Stimulated activated naive CD4-positive, alpha-beta T cell treated with Interleukin-2 at 50 U/mL for 16 hours (primary cell): Measurements from ENCODE around the gene IL31.
"Not testable (repeated sequence)": the region's sequence is repeated elsewhere in the genome, so short reads cannot be mapped to it uniquely, and the experiment has no call there.

ENCODE experiments used
- DNase-seq: peaks from one replicate; lab custom pipeline; 2025; lab: John Stamatoyannopoulos, UW

IL31 gene

DNA sequence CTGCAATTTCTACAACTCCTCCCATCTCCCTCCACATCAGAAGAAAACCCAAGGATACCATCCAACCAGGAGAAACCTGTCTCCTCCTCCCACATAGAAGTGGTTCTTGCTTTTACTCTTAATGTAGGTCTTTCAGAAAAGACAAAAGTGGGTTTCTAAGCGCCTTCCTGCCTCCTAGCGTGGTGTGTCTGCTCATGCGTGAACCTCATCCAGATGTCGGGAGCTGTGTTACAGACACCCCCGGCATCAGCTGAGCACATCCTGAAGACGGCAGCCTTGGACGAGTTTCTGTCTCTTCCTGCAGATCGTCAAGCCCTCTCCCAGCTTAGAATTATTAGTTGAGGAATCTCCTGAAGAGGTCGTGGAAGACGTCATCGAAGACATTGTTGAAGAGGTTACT is 18.4 kb upstream of the IL31 start:
- DNase-seq = no peak

GRCh38 chr12:122190842-122191668 is 17.0 kb upstream of the IL31 start:
- DNase-seq = peak; percentile 56

DNA sequence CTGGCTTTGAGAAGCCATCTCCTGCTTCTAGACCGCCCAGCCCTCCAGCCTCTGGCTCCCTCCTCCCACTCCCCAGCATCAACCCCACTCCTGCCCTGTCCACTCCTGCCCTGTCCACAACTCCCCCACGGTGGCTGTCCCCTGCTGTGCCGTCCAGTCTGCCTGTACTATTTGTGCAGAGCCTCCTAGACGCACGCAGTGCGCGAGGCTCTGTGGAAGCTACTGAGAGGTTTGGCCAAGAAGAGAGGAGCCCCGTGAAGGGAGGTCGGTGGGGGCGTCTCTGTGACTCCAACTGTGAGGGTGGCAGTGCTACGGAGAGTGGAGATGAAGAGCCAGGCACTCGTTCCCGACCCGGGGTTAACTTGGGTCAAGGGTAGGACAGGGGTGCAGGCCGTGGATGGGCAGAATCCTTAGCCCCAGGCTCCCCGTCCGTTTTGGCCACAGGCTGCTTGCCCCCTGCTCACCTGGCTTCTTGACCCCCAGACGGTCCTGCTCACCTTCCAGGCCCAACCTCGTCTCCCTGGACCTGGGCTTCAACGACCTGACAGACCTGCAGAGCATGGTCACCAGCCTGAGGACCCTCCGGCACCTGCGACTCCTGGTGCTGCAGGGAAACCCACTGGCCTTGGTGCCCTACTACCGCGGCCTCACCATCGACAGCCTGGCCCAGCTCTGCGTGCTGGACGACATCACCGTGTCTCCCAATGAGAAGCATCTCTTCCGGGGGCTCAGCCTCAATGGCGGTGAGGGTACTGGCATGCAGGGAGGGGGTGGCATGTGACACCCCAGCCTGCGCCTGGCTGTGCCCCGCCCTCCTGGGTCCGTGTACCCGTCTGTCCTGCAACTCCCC is 15.8 kb upstream of the IL31 start:
- DNase-seq = no peak

- no peak for DNase-seq
These were observed 13.4 kb upstream of the IL31 start for GRCh38 chr12:122187466-122187865.

GRCh38 chr12:122185494-122186082 is 11.6 kb upstream of the IL31 start:
- DNase-seq = no peak

DNA sequence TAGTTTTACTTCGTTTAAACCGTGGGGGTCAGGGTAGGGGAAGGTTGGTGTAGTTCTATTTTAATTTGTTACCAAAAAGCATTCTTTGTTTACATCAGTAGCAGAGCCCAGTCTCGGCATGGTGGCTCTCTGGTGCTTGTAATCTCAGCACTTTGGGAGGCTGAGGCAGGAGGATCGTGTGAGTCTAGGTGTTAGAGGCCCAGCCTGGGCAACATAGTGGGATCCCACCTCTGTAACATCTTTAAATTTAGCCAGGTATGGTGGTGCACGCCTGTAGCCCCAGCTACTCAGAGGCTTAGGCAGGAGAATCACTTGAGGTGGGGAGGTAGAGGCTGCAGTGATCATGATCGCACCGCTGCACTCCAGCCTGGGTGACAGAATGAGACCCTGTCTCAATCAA is 11.1 kb upstream of the IL31 start:
- DNase-seq = no peak

DNA sequence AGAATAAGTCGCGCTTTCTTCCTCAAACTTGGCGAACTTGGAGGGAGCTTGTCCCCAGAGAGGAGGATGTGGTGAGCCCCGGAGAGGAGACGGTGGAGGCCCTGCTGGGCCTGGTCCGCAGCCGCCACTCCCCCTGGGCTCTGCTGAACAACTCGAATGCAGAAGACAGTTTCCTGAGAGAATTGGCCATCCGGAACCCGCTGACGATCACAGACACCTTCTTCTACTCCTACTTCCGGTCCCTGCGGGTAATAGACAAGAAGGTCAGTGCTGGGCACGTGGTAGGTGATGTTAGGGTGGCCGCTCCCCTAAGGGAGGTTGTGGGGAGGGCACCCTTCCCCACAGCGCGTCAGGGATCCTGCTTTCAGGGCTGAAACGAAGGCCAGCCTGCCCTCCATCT is 10.5 kb upstream of the IL31 start:
- DNase-seq = no peak

DNA sequence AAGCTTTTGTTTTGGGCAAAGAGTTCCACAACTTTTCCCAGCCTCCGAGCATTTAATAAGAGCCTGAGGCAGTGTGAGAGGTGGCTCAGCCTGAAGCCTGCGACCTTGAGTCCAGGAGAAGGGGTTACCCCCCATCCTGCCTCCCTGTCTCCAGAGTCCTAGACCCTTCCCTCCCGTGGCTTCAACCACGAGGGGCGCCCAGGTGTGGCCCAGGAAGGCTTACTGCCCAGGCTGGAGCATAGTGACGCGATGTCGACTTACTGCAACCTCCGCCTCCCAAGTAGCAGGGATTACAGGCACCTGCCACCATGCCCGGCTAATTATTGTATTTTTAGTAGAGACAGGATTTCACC is 9.5 kb upstream of the IL31 start:
- DNase-seq = no peak

GRCh38 chr12:122182887-122183587 is 9.0 kb upstream of the IL31 start, which contains the start of gene LRRC43:
LRRC43 (plus strand) TSS chr12:122183123; CDS start chr12:122183145, 22 bp downstream.
- no peak for DNase-seq

DNA sequence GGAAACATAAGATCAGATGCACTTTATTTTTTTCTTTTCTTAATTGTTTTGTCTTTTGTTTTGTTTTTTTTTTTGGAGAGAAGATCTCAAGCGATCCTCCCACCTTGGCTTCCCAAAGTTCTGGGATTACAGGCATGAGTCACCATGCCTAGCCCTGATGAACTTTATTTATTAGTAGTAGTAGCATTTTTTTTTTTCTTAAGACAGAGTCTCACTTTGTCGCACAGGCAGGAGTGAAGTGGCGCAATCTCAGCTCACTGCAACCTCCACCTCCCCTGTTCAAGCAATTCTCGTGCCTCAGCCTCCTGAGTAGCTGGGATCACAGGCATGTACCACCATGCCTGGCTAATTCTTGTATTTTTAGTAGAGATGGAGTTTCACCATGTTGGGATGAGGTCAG is 2.5 kb upstream of the IL31 start:
- not testable (repeated sequence) for DNase-seq

GRCh38 chr12:122172262-122172939 is 1.6 kb downstream of the IL31 start:
- no peak for DNase-seq

GRCh38 chr12:122171399-122171798 is 2.6 kb downstream of the IL31 start:
- DNase-seq = no peak

DNA sequence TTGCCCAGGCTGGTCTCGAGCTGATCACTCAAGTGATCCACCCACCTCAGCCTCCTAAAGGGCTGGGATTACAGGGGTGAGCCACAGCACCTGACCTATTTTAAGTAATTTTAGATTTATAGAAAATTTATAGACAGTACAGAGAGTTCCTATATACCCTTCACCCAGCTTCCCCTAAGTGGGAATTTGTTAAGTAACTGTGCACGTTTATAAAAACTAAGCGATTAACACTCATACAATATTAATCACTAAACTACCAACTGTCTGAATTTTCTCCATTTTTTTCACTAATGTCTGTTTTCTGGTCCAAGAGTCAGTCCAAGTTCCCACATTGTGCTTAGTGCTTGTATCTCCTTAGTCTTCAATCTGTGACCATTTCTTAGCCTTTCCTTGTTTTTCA is 5.5 kb downstream of the IL31 start:
- no peak for DNase-seq

DNA sequence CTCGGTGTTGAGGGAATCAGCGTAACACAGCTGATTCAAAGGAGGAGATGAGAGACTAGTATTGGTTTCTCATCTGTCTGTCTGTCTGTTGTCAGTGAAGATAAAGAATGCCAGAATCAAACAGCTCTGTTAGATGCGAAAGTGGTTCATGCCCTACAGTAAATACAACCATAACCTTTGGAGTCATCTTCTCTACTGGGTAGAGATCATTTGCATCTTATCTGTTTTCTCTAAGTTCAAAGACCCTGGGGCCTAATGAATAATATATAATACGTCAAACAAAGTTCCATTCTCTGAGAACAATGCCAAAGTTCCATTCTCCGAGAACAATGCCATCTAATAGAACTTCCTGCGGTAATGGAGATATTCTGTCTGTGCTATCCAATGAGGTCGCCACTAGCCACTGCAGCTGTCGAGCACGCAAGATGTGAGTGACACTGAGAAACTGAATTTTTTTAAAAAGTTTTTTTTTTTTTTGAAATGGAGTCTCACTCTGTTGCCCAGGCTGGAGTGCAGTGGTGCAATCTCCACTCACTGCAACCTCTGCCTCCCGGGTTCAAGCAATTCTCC is 6.6 kb downstream of the IL31 start:
- no peak for DNase-seq

GRCh38 chr12:122166422-122167349 is 7.3 kb downstream of the IL31 start:
- DNase-seq = peak; percentile 61

DNA sequence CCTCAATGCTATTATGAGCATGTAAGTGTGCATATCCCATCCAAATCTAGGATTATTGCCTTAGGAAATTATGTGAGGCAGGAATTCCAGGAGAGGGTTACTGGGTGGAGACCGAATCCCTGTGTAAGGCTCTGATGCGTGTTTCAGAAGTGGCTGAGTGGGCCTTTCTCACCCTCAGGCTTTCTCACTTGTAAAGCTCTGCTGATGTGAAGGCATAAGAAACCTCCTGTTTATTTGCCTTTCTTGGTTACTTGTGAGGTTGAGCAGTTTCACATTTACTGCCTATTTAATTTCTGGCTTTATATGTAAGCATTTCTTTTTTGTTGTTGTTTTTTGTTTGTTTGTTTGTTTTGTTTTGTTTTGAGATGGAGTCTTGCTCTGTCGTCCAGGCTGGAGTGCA is 11.0 kb downstream of the IL31 start:
- DNase-seq = no peak

- peak; percentile 20 for DNase-seq
These were observed 12.3 kb downstream of the IL31 start for GRCh38 chr12:122161682-122162081.

DNA sequence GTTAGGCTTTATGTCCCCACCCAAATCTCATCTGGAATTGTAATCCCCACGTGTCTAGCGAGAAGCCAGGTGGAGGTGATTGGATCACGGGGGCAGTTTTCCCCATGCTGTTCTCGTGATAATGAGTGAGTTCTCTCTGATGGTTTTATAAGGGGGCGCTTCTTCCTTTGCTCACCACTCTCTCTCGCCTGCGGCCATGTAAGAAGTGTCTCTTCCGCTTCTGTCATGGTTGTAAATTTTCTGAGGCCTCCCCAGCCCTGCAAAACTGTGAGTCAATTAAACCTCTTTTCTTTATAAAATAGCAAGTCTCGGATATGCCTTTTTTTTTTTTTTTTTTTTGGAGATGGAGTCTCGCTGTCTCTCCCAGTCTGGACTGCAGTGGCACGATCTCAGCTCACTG is 13.3 kb downstream of the IL31 start:
- no peak for DNase-seq

DNA sequence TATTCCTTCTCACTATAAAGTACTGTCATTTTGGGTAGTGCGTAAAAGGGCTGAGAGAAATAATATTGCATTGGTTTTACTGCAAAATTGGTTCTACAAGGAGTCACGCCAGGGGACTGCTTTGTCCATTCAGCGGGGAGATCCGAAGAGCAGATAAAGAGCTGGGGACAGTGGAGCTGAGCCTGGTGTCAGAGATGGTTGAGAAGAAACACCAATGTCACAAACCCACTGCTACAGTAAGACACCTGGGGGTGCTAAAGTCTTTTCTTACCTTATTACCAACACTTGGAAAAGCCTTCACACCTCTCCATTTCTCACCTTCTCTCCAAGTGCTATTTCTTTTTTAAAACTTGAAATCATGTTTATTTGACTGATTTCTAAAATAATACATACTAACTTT is 14.1 kb downstream of the IL31 start:
- DNase-seq = no peak

- DNase-seq = no peak
These were observed 15.2 kb downstream of the IL31 start for GRCh38 chr12:122158700-122159285.
